GM23338 (cell line): Measurements from ENCODE around the gene ZNF524. TPM values are rescaled to one million over a fixed set of nuclear protein-coding genes. Genes with fewer than 3 reads are reported as not detected.

Source experiments
- ATAC-seq: fragments of 200-7000 bp; cut with Tn5 transposase; 3 replicates; pipeline ENCODE4 v1.9.1; 2020
- DNase-seq: peaks from one replicate; pipeline ENCODE4 v3.0.0-alpha.2; 2015; ENCODE audit warnings: low spot score
- H2AFZ ChIP-seq: fragments of 200-600 bp; sonication (generic); 2 replicates; pipeline ENCODE4 v1.8.0; 2016; ENCODE audit warnings: antibody characterized with exemption, mild to moderate bottlenecking, moderate library complexity
- H3F3A ChIP-seq: fragments of 200-600 bp; sonication (generic); replicated peaks from 2 replicates; pipeline ENCODE4 v1.8.0; 2017; ENCODE audit warnings: antibody characterized with exemption, mixed run types, low read depth
- H3K27ac ChIP-seq: fragments of 200-600 bp; sonication (generic); 2 replicates; pipeline ENCODE4 v1.6.1; 2016; ENCODE audit warnings: low read depth
- H3K27me3 ChIP-seq: fragments of 200-600 bp; sonication (generic); 2 replicates; pipeline ENCODE4 v1.8.0; 2016; ENCODE audit warnings: mild to moderate bottlenecking, mixed run types, moderate library complexity; ENCODE audit not compliant: insufficient read depth
- H3K36me3 ChIP-seq: fragments of 200-600 bp; sonication (generic); 2 replicates; pipeline ENCODE4 v1.8.0; 2016; ENCODE audit warnings: mild to moderate bottlenecking; ENCODE audit not compliant: insufficient read depth
- H3K4me1 ChIP-seq: fragments of 200-600 bp; sonication (generic); 2 replicates; pipeline ENCODE4 v1.8.0; 2016; ENCODE audit warnings: mild to moderate bottlenecking, moderate library complexity; ENCODE audit not compliant: insufficient read depth
- H3K4me2 ChIP-seq: fragments of 200-600 bp; sonication (generic); 2 replicates; pipeline ENCODE4 v1.7.1; 2017; ENCODE audit warnings: mixed run types
- H3K4me3 ChIP-seq: fragments of 200-600 bp; sonication (generic); 2 replicates; pipeline ENCODE4 v1.6.1; 2016; ENCODE audit warnings: mixed run types
- H3K79me2 ChIP-seq: fragments of 200-600 bp; sonication (generic); replicated peaks from 2 replicates; pipeline ENCODE4 v1.8.0; 2017; ENCODE audit warnings: mild to moderate bottlenecking; ENCODE audit not compliant: insufficient read depth
- H3K9me2 ChIP-seq: fragments of 200-600 bp; sonication (generic); 2 replicates; pipeline ENCODE4 v1.8.0; 2017; ENCODE audit not compliant: insufficient read depth
- H4K20me1 ChIP-seq: fragments of 200-600 bp; sonication (generic); replicated peaks from 2 replicates; pipeline ENCODE4 v1.8.0; 2017; ENCODE audit warnings: mild to moderate bottlenecking; ENCODE audit not compliant: insufficient read depth
- H3K27ac Mint-ChIP-seq: 2 replicates; pipeline ENCODE4 v1.8.0; 2020; ENCODE audit warnings: inconsistent platforms, mild to moderate bottlenecking, moderate library complexity, mixed read lengths
- H3K27me3 Mint-ChIP-seq: 3 replicates; pipeline ENCODE4 v1.8.0; 2022; ENCODE audit warnings: low read depth, mild to moderate bottlenecking, moderate library complexity, mixed read lengths, inconsistent platforms; ENCODE audit not compliant: insufficient read depth, poor library complexity
- H3K36me3 Mint-ChIP-seq: 3 replicates; pipeline ENCODE4 v1.8.0; 2021; ENCODE audit warnings: low read depth, mild to moderate bottlenecking, inconsistent platforms, moderate library complexity, mixed read lengths
- H3K4me1 Mint-ChIP-seq: 3 replicates; pipeline ENCODE4 v1.8.0; 2020; ENCODE audit warnings: mild to moderate bottlenecking, inconsistent platforms, mixed read lengths
- H3K4me3 Mint-ChIP-seq: 3 replicates; pipeline ENCODE4 v1.8.0; 2021; ENCODE audit warnings: moderate library complexity, mild to moderate bottlenecking, inconsistent platforms, mixed read lengths
- H3K9me3 Mint-ChIP-seq: 3 replicates; pipeline ENCODE4 v1.8.0; 2020; ENCODE audit warnings: moderate library complexity, mild to moderate bottlenecking, inconsistent platforms, mixed read lengths
- CREB1 ChIP-seq: fragments of 250-450 bp; sonication (Bioruptor Pico); IDR thresholded peaks from 2 replicates; pipeline ENCODE4 v1.5.0; 2020; ENCODE audit warnings: low read depth, mild to moderate bottlenecking, moderate library complexity
- EZH2 ChIP-seq: fragments of 200-600 bp; sonication (generic); IDR thresholded peaks from one replicate; pipeline ENCODE4 v1.8.0; 2017; ENCODE audit warnings: antibody characterized with exemption, mild to moderate bottlenecking, low read depth; ENCODE audit not compliant: unreplicated experiment
- JUNB ChIP-seq: IDR thresholded peaks from one replicate; pipeline ENCODE4 v1.6.1; 2016; ENCODE audit warnings: antibody characterized with exemption; ENCODE audit not compliant: unreplicated experiment
- POLR2AphosphoS5 ChIP-seq: IDR thresholded peaks from 2 replicates; pipeline ENCODE4 v1.6.1; 2016; ENCODE audit warnings: antibody characterized with exemption, low read depth
- STAT1 ChIP-seq: IDR thresholded peaks from one replicate; pipeline ENCODE4 v1.6.1; 2016; ENCODE audit warnings: antibody characterized with exemption; ENCODE audit not compliant: unreplicated experiment
- polyA plus RNA-seq: library from polyadenylated mRNA; unstranded; fragments of >200 nt; fragmentation: Nextera tagmentation; extraction: Ambion mirVana; gene quantifications from 2 replicates; pipeline ENCODE4 v1.2.1, GENCODE V29; 2016
- total RNA-seq: library from RNA; depleted of rRNA; stranded (reverse); fragments of >200 nt; shearing (Covaris generic); gene quantifications from 2 replicates; pipeline ENCODE4 v1.2.3, GENCODE V29; 2014
- TF ChIP-seq, protein P1 (sequence below), 2 experiments: fragments of 200-600 bp in 1 of 2; sonication (generic) in 1 of 2; conservative IDR thresholded peaks; 2 replicates each; pipeline versions ENCODE4 v1.5.1 to v1.6.1; 2016 to 2017; ENCODE audit warnings: antibody characterized with exemption in 2 of 2, low read depth in 2 of 2, mild to moderate bottlenecking in 2 of 2, moderate library complexity in 1 of 2
- TF ChIP-seq, protein P2 (sequence below): IDR thresholded peaks from 2 replicates; pipeline ENCODE4 v1.6.1; 2016; ENCODE audit warnings: antibody characterized with exemption
- TF ChIP-seq, protein P3 (sequence below): fragments of 250-450 bp; sonication (Bioruptor Pico); IDR thresholded peaks from 2 replicates; pipeline ENCODE4 v1.5.0; 2020; ENCODE audit warnings: mild to moderate bottlenecking, moderate library complexity

The ZNF524 gene
- total and polyA plus RNA-seq, 2 experiments from 2014 or later = 6.0 to 8.3 TPM

DNA sequence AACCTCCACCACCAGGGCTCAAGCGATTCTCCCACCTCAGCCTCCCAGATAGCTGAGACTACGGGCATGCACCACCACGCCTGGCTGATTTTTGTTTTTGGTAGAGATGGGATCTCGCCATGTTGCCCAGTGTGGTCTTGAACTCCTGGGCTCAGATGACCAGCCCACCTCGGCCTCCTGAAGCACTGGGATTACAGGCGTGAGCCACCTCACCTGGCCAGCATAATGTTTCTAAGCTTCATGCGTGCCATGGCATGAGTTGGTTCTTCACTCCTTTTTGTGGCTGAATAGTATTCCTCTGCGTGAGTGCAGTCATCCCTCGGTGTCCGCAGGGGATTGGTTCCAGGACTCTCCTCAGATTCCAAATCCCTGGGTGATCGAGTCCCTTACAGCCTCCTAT, 15.2 kb upstream of the ZNF524 start (continued):
- TF ChIP-seq, protein P1, sequence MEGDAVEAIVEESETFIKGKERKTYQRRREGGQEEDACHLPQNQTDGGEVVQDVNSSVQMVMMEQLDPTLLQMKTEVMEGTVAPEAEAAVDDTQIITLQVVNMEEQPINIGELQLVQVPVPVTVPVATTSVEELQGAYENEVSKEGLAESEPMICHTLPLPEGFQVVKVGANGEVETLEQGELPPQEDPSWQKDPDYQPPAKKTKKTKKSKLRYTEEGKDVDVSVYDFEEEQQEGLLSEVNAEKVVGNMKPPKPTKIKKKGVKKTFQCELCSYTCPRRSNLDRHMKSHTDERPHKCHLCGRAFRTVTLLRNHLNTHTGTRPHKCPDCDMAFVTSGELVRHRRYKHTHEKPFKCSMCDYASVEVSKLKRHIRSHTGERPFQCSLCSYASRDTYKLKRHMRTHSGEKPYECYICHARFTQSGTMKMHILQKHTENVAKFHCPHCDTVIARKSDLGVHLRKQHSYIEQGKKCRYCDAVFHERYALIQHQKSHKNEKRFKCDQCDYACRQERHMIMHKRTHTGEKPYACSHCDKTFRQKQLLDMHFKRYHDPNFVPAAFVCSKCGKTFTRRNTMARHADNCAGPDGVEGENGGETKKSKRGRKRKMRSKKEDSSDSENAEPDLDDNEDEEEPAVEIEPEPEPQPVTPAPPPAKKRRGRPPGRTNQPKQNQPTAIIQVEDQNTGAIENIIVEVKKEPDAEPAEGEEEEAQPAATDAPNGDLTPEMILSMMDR (conservative IDR thresholded peaks at IDR 0.05; ENCODE audit: low read depth in 2 of 2) = no peak
- TF ChIP-seq CREB1 (CRISPR knock-in tag) (no peak), JUNB (no peak), POLR2AphosphoS5 (no peak), EZH2 (no peak), STAT1 (no peak)
- TF ChIP-seq, protein P2, sequence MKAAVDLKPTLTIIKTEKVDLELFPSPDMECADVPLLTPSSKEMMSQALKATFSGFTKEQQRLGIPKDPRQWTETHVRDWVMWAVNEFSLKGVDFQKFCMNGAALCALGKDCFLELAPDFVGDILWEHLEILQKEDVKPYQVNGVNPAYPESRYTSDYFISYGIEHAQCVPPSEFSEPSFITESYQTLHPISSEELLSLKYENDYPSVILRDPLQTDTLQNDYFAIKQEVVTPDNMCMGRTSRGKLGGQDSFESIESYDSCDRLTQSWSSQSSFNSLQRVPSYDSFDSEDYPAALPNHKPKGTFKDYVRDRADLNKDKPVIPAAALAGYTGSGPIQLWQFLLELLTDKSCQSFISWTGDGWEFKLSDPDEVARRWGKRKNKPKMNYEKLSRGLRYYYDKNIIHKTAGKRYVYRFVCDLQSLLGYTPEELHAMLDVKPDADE = no peak

DNA sequence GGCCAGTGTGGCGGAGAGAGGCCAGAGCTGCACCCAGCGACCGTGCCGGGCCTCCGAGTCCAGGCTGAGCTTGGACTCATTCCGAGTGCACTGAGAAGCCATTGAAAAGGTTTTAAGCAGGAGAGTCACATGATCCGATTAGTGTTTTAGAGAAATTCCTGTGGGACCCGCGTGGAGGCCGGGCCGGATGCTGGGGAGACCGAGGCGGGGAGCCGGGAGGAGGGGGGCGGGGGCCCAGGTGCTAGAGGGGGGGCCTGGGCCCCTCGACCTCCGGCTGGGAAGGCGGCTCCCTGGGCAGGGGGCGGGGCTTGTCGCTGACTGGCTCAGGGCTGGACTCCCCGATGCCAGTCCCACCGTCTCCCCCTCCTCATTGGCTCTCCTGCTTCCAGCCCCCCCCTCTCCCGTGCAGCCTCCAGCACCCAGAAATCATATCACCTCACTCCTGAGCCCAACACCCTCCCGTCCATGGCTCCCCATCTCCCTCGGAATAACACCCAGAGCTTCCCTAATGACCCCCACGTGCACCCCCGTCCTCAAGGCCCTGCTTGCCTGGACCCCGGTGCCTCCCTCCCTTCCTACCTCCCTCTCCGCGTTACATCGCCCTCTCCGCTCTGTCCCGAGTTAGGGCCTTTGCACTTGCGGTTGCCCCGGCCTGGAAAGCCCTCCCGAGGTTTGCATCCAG, 14.3 kb upstream of the ZNF524 start:
- no peaks in the 10 kb centered on the region; the same call in 1 of the 3 replicates for H3K9me3 Mint-ChIP-seq
- peaks cover 21% of the 10 kb centered on the region for H3F3A ChIP-seq
- H3K27ac Mint-ChIP-seq = peak overlapping the region; percentile 88; the same call in 1 of the 2 replicates
- H3K36me3 Mint-ChIP-seq = no peaks in the 10 kb centered on the region; the same call in 2 of the 3 replicates
- H2AFZ ChIP-seq = peak overlapping the region; percentile 95
- peaks cover 27% of the 10 kb centered on the region for H3K27me3 Mint-ChIP-seq
- ATAC-seq = peak; percentile 75
- H3K79me2 ChIP-seq = no peaks in the 10 kb centered on the region
- H3K9me2 ChIP-seq = no peaks in the 10 kb centered on the region
- TF ChIP-seq, protein P1 (conservative IDR thresholded peaks at IDR 0.05; ENCODE audit: low read depth in 2 of 2) = no peak
- TF ChIP-seq, protein P3, sequence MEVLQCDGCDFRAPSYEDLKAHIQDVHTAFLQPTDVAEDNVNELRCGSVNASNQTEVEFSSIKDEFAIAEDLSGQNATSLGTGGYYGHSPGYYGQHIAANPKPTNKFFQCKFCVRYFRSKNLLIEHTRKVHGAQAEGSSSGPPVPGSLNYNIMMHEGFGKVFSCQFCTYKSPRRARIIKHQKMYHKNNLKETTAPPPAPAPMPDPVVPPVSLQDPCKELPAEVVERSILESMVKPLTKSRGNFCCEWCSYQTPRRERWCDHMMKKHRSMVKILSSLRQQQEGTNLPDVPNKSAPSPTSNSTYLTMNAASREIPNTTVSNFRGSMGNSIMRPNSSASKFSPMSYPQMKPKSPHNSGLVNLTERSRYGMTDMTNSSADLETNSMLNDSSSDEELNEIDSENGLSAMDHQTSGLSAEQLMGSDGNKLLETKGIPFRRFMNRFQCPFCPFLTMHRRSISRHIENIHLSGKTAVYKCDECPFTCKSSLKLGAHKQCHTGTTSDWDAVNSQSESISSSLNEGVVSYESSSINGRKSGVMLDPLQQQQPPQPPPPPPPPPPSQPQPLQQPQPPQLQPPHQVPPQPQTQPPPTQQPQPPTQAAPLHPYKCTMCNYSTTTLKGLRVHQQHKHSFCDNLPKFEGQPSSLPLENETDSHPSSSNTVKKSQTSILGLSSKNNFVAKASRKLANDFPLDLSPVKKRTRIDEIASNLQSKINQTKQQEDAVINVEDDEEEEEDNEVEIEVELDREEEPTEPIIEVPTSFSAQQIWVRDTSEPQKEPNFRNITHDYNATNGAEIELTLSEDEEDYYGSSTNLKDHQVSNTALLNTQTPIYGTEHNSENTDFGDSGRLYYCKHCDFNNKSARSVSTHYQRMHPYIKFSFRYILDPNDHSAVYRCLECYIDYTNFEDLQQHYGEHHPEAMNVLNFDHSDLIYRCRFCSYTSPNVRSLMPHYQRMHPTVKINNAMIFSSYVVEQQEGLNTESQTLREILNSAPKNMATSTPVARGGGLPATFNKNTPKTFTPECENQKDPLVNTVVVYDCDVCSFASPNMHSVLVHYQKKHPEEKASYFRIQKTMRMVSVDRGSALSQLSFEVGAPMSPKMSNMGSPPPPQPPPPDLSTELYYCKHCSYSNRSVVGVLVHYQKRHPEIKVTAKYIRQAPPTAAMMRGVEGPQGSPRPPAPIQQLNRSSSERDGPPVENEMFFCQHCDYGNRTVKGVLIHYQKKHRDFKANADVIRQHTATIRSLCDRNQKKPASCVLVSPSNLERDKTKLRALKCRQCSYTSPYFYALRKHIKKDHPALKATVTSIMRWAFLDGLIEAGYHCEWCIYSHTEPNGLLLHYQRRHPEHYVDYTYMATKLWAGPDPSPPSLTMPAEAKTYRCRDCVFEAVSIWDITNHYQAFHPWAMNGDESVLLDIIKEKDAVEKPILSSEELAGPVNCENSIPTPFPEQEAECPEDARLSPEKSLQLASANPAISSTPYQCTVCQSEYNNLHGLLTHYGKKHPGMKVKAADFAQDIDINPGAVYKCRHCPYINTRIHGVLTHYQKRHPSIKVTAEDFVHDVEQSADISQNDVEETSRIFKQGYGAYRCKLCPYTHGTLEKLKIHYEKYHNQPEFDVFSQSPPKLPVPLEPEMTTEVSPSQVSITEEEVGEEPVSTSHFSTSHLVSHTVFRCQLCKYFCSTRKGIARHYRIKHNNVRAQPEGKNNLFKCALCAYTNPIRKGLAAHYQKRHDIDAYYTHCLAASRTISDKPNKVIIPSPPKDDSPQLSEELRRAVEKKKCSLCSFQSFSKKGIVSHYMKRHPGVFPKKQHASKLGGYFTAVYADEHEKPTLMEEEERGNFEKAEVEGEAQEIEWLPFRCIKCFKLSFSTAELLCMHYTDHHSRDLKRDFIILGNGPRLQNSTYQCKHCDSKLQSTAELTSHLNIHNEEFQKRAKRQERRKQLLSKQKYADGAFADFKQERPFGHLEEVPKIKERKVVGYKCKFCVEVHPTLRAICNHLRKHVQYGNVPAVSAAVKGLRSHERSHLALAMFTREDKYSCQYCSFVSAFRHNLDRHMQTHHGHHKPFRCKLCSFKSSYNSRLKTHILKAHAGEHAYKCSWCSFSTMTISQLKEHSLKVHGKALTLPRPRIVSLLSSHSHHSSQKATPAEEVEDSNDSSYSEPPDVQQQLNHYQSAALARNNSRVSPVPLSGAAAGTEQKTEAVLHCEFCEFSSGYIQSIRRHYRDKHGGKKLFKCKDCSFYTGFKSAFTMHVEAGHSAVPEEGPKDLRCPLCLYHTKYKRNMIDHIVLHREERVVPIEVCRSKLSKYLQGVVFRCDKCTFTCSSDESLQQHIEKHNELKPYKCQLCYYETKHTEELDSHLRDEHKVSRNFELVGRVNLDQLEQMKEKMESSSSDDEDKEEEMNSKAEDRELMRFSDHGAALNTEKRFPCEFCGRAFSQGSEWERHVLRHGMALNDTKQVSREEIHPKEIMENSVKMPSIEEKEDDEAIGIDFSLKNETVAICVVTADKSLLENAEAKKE (CRISPR knock-in tag) = no peak
- peak; percentile 56 for TF ChIP-seq POLR2AphosphoS5
- 0 out of 2 replicates have a peak overlapping the region, but pooled peaks have one; percentile 55 for H3K27ac ChIP-seq
- DNase-seq = peak; percentile 90
- H3K36me3 ChIP-seq = no peaks in the 10 kb centered on the region
- peak overlapping the region; percentile 53 for H3K4me3 ChIP-seq
- H3K4me2 ChIP-seq = peak overlapping the region; percentile 84
- H3K4me3 Mint-ChIP-seq = peak overlapping the region; percentile 79
- H4K20me1 ChIP-seq = no peaks in the 10 kb centered on the region
- peaks cover 32% of the 10 kb centered on the region for H3K4me1 Mint-ChIP-seq
- peaks cover 18% of the 10 kb centered on the region for H3K4me1 ChIP-seq
- H3K27me3 ChIP-seq = peaks cover 20% of the 10 kb centered on the region
